Rectal smooth muscle tissue (tissue), 1 donor: Measurements from ENCODE around the gene COX4I2.
"Not testable (repeated sequence)": the region's sequence is repeated elsewhere in the genome, so short reads cannot be mapped to it uniquely, and the experiment has no call there.

Experiments used
- H3K27ac ChIP-seq: one replicate; pipeline ENCODE4 v1.7.0; 2013; ENCODE audit warnings: low read depth, low read length, inconsistent platforms
- H3K27me3 ChIP-seq: one replicate; pipeline ENCODE4 v1.7.0; 2013; ENCODE audit warnings: low read length; ENCODE audit not compliant: control insufficient read depth, insufficient read depth
- H3K36me3 ChIP-seq: one replicate; pipeline ENCODE4 v1.7.0; 2013; ENCODE audit warnings: low read length; ENCODE audit not compliant: control insufficient read depth, insufficient read depth
- H3K4me1 ChIP-seq: one replicate; pipeline ENCODE4 v1.7.0; 2013; ENCODE audit warnings: low read length; ENCODE audit not compliant: control insufficient read depth, insufficient read depth
- H3K4me3 ChIP-seq: one replicate; pipeline ENCODE4 v1.7.0; 2013; ENCODE audit warnings: low read length
- H3K9ac ChIP-seq: one replicate; pipeline ENCODE4 v1.7.0; 2013; ENCODE audit warnings: low read length

COX4I2 gene

GRCh38 chr20:31637660-31638059 is at the start of gene COX4I2:
TSS of gene COX4I2 (plus strand) at chr20:31637912. CDS start at chr20:31639018, 1,106 bp downstream.
- H3K27me3 ChIP-seq = no peaks in the 10 kb centered on the region
- no peak within 1 kb of the TSS for H3K27ac ChIP-seq
- H3K4me1 ChIP-seq = no peaks in the 10 kb centered on the region
- H3K36me3 ChIP-seq = no peaks in the 10 kb centered on the region
- no peak within 1 kb of the TSS for H3K4me3 ChIP-seq
- H3K9ac ChIP-seq = no peak within 1 kb of the TSS

- Histone ChIP-seq H3K36me3 (no peaks in the 10 kb centered on the region), H3K27ac (no peak overlapping the region), H3K4me1 (peaks cover 3% of the 10 kb centered on the region), H3K4me3 (no peak overlapping the region), H3K27me3 (no peaks in the 10 kb centered on the region), H3K9ac (no peak overlapping the region)
Measured at GRCh38 chr20:31590717-31591225, 46.9 kb upstream of the COX4I2 start.

- Histone ChIP-seq H3K4me1 (no peaks in the 10 kb centered on the region), H3K27me3 (no peaks in the 10 kb centered on the region), H3K36me3 (no peaks in the 10 kb centered on the region), H3K4me3 (no peak overlapping the region), H3K27ac (no peak overlapping the region), H3K9ac (no peak overlapping the region)
Measured at GRCh38 chr20:31593221-31594001, 44.3 kb upstream of the COX4I2 start.

GRCh38 chr20:31594002-31594557 is 43.6 kb upstream of the COX4I2 start:
- H3K36me3 ChIP-seq = no peaks in the 10 kb centered on the region
- H3K27me3 ChIP-seq = no peaks in the 10 kb centered on the region
- H3K4me3 ChIP-seq = no peak overlapping the region
- H3K9ac ChIP-seq = no peak overlapping the region
- H3K27ac ChIP-seq = no peak overlapping the region
- H3K4me1 ChIP-seq = no peaks in the 10 kb centered on the region

GRCh38 chr20:31594558-31595379 is 42.9 kb upstream of the COX4I2 start:
- Histone ChIP-seq H3K9ac (peak overlapping the region; percentile 32), H3K4me1 (no peaks in the 10 kb centered on the region), H3K27me3 (no peaks in the 10 kb centered on the region), H3K36me3 (no peaks in the 10 kb centered on the region), H3K4me3 (no peak overlapping the region), H3K27ac (no peak overlapping the region)

GRCh38 chr20:31595380-31595653 is 42.4 kb upstream of the COX4I2 start:
- no peaks in the 10 kb centered on the region for H3K4me1 ChIP-seq
- H3K9ac ChIP-seq = no peak overlapping the region
- no peak overlapping the region for H3K4me3 ChIP-seq
- no peaks in the 10 kb centered on the region for H3K27me3 ChIP-seq
- no peaks in the 10 kb centered on the region for H3K36me3 ChIP-seq
- H3K27ac ChIP-seq = no peak overlapping the region

GRCh38 chr20:31595654-31596411 is 41.9 kb upstream of the COX4I2 start:
- H3K36me3 ChIP-seq = no peaks in the 10 kb centered on the region
- H3K9ac ChIP-seq = no peak overlapping the region
- no peaks in the 10 kb centered on the region for H3K27me3 ChIP-seq
- no peaks in the 10 kb centered on the region for H3K4me1 ChIP-seq
- H3K4me3 ChIP-seq = no peak overlapping the region
- H3K27ac ChIP-seq = no peak overlapping the region

GRCh38 chr20:31596412-31596715 is 41.3 kb upstream of the COX4I2 start:
- not testable (repeated sequence) for H3K4me1 ChIP-seq, H3K4me3 ChIP-seq, H3K27ac ChIP-seq, H3K27me3 ChIP-seq, H3K36me3 ChIP-seq, H3K9ac ChIP-seq

GRCh38 chr20:31596831-31597480 is 40.8 kb upstream of the COX4I2 start:
- H3K27ac ChIP-seq = no peak overlapping the region
- no peak overlapping the region for H3K4me3 ChIP-seq
- H3K27me3 ChIP-seq = no peaks in the 10 kb centered on the region
- no peak overlapping the region for H3K9ac ChIP-seq
- H3K4me1 ChIP-seq = no peaks in the 10 kb centered on the region
- H3K36me3 ChIP-seq = no peaks in the 10 kb centered on the region

- H3K4me3 ChIP-seq = no peak overlapping the region
- no peaks in the 10 kb centered on the region for H3K36me3 ChIP-seq
- H3K4me1 ChIP-seq = no peaks in the 10 kb centered on the region
- no peaks in the 10 kb centered on the region for H3K27me3 ChIP-seq
- no peak overlapping the region for H3K9ac ChIP-seq
- H3K27ac ChIP-seq = no peak overlapping the region
Measured at GRCh38 chr20:31597481-31597855, 40.2 kb upstream of the COX4I2 start.

GRCh38 chr20:31602431-31602778 is 35.3 kb upstream of the COX4I2 start:
- H3K4me3 ChIP-seq = no peak overlapping the region
- H3K9ac ChIP-seq = no peak overlapping the region
- peaks cover 8% of the 10 kb centered on the region for H3K4me1 ChIP-seq
- no peaks in the 10 kb centered on the region for H3K27me3 ChIP-seq
- no peaks in the 10 kb centered on the region for H3K36me3 ChIP-seq
- no peak overlapping the region for H3K27ac ChIP-seq
